GM18909 (cell line): ENCODE results near the gene ZNF784.

Experiments
- ATAC-seq: cut with Tn5 transposase; IDR thresholded peaks from one replicate; pipeline ENCODE4 v1.9.1; 2021; ENCODE audit warnings: mild to moderate bottlenecking; ENCODE audit not compliant: unreplicated experiment, poor library complexity

Gene ZNF784

DNA sequence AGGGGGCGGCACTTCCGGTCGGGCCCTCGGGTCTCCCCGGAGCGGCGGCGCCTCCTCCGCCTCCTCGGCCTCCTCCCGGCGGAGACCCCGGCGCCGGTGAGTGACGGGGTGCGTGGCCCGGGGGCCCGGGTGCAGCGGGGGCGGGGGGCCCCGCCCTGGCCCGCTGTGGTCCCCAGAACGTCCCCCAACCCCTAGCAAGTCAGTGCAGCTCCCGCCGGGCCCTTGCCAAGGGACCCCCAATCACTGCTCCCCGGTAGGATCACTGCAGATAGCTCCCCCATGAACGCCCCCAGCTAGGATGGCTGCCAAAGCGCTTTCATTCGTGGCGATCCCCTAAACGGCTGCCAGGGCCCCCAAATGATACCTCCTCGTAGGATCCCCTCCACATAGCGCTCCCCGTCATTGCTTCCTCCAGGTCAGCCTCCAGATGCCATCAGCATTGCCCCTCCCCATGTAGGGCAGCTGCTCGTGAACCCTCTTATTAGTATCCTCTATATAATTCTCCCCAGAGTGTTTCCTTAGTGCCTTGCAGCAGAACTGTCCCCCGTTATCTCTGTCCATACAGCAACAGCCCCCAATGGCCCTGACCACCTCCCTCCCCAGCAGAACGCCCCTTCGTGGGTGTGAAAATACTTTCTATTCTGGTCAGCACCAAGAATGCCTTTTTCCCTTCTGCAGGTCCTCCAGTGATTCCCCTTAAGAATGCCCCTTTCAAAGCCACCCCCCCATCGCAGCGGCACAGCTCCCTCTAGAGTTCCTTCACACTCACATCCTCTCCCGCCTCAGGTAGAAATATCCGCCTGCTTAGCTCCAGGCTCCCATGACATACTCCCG is 18.5 kb downstream of the ZNF784 start, which contains the start of gene ZNF865:
TSS of gene ZNF865 (plus strand) at position 11 of the 834 bp plus-strand sequence. CDS start 7,972 bp downstream, outside the sequence.
- peak; percentile 30 for ATAC-seq

- peak; percentile 77 for ATAC-seq
Observed at GRCh38 chr19:55605207-55605636, 19.1 kb downstream of the ZNF784 start.

DNA sequence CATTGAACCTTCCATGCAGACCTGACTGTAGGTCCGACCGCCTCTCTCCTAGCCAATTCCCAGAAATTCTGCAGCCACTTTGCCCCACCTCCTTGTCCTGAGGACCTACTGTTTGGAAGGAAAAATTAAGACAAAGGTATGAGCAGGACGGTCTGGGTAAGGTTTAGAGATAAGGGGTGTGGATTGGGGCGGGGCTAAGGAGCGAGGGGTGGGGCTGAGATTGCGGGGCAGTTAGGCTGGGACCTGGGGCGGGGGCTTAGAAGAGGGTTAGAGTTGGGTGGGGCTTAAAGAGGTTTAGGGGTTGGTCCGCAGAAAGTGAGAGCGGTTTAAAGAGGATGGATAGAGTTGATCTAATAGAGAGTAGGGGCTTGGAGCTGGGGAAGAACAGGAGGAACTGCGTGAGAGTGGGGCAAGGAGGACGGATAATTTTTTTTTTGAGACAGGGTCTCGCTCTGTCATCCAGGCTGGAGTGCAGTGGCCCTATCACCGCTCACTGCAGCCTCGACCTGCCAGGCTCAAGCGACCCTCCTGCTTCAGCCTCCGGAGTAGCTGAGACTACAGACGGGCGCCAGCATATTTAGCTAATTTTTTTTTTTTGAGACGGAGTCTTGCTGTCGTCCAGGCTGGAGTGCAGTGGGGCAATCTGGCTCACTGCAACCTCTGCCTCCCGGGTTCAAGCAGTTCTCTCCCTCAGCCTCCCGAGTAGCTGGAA is 20.6 kb downstream of the ZNF784 start:
- ATAC-seq: no peak

GRCh38 chr19:55603115-55603514 is 21.3 kb downstream of the ZNF784 start:
- no peak for ATAC-seq

DNA sequence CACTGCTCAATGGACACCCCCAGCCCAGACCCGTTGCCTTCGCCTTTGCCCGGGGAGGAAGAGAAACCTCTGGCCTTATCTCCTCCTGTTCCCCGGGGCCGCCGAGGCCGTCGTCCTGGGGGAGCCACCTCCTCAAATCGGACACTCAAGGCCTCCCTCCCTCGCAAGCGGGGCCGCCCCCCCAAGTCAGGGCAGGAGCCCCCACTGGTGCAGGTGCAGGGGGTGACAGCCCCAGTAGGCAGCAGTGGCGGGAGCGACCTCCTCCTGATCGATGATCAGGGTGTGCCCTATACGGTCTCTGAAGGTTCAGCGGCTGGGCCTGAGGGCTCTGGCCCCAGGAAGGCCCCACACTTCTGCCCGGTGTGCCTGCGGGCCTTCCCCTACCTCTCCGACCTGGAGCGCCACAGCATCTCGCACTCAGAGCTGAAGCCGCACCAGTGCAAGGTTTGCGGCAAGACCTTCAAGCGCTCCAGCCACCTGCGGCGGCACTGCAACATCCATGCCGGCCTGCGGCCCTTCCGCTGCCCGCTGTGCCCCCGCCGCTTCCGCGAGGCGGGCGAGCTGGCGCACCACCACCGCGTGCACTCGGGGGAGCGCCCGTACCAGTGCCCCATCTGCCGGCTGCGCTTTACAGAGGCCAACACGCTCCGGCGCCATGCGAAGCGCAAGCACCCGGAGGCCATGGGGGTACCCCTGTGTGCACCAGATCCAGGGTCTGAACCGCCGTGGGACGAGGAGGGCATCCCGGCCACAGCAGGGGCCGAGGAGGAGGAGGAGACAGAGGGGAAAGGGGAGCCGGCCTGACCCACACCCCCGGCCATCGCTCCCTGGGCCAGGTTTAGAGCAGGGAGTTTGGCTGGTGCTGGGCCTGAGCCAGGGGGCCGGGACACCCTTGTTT is 22.0 kb downstream of the ZNF784 start:
- no peak for ATAC-seq

DNA sequence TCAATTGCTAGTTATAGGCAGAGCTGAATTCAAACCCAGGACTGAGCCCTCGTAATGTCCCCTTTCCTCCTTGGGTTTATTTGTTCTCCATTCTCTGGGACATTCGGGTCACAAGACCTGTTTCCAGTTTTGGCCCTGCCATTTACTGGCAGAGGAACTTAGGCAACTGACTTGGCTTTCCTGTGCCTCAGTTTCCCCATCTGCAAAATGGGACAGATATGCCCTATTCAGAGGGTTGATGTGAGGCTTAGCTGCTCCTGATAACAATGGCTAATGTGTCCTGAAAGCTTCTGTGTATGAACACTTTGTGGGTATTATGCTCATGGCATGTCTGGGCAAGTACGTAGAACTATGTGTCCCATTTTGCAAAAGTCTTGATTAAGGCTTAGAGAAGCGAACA is 23.3 kb downstream of the ZNF784 start:
- no peak for ATAC-seq

DNA sequence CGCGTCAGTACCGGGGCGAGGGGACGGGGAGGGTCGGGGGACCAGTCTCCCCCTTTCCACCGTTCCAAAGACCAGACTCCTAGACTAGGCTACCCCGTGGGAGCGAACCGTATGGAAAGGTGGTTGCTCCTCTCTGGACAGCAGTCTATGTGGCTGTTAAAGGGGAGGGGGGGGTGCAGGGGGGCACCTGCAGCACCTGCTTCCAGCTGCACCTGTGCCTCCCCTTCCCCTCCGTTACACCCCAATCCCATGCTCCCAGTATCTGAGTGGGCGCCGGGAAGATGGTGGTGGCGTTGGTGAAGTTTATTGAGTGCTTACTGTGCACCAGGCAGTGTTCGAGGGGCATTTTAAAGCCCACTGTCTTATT is 23.7 kb downstream of the ZNF784 start:
- ATAC-seq: no peak

DNA sequence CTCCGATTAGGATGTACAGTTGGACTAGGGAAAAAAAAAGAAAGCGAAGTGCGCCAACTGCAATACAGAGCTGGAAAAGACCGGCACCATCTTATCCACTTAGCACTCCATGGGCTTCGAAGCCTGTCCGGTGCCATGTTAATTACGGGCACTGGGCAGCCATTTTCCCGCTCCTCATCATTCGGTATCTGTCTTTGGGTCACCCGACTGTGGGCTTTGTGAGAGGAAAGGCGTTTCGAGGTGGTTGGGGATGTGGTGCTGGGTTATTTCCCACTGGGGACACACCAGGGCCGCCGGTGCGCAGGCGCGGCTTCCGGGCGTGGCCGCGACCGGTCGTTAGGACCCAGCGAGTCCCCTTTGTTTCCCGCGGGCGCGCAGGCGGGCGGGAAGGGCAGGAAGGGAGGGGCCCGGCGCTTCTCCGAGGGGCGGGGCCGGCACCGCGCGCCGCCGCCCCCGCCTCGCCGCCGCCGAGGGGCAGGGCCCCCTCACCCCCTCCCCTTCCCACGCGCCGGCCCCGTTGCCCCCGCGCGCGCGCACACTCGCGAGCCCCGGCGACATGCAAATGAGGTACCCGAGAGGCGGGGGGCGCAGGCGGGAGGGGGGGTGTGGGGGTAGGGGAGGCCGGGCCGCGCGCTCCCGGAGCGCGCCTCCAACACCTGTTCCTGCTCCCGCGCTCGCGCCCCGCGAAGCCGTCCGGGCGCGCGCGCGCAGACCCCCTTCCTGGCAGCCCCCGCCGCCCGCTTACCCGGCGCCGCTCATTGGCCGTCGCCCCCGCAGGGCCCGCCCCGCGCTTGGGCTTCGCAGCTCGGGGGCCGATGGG is 24.3 kb downstream of the ZNF784 start, which contains the start of gene ZNF524:
TSS of gene ZNF524 (plus strand) at position 447 of the 820 bp plus-strand sequence. CDS start 1,825 bp downstream, outside the sequence.
- ATAC-seq: peak; percentile 44

GRCh38 chr19:55599468-55599841 is 24.9 kb downstream of the ZNF784 start, which contains the start of gene FIZ1:
TSS of gene FIZ1 (minus strand) at chr19:55599517. CDS start at chr19:55597865, 1,652 bp downstream.
- peak; percentile 59 for ATAC-seq

DNA sequence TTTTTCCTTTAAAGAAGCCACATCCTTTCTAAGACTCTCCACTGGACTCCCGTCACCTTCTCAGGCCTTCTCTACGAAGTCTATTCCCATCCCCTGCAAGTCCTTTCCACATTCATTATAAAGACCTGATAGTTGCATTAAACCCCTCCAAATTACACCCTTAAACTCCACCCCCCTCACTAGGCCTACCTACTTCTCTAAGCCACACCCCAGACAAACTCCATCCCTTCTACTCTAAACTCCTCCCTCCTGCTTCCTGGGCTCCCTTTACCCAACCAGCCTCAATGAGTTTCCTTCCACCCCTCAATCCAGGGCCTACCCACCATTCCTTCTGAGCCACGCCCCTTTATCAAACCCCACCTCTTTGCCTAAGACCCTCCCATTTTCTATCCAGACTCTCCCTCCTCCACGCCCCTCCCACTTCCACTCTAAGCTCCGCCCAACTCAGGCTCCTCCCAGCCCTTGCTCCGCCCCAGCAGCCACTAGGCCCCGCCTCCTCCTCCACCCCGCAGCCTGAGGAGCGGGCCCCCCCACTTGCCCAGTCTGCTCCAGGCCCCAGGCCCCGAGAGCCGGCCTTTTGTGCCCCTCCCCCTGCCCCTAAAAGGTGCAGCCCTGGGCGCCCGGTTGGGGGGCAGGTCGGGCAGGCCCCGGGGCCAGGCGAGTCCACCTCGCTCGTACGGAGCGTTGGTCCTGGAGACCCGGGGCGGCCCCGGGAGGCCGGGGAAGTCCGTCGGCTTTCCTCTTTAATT is 25.5 kb downstream of the ZNF784 start:
- peak; percentile 56 for ATAC-seq

DNA sequence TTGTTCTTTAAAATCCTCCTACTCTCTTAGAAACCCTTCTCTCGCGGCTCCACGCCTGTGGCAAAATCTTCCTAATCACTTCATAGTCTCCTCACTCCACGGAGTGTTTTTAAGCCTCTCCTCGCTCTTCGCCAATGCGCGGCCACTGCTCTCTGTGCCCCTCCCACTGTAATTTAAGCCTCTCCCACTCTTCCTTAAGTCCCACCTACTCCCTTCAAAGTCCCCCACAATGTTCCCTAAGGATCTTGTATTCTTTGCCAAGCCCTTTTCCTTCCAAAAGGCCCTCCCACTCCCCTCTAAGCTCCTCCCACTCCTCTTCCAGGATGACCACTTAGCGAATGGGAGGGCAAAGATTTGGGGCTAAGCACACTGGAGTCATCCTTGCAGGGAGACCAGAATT is 26.3 kb downstream of the ZNF784 start:
- no peak for ATAC-seq

- ATAC-seq: no peak
Observed at GRCh38 chr19:55597501-55597921, 26.9 kb downstream of the ZNF784 start.

- no peak for ATAC-seq
Observed at GRCh38 chr19:55596304-55596703, 28.1 kb downstream of the ZNF784 start.

DNA sequence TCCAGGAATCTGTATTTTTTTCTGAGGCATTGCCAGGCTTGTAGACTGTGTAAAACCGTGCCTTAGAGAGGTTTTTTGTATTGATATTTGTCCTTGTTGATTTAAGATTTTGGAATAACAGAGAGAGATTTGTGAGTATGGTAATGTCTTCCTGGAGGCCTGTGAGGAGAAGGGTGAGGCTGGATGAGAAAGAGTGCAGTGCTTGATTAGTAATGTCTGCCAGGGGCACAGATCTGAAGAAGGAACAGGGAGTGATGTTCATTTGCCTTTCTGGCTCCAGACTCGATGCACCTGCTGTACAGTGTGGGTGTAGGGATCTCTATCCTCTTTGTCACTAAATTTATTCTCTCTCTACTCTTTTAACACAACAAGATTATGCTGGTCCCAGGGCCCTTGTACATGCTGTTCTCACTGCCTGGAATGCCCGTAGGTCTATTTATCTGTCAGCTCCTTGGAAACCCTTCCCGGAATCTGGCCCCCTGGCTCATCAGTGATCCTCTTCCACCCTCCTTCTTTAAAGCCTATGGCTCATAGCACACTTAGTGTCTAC is 29.3 kb downstream of the ZNF784 start:
- no peak for ATAC-seq

- ATAC-seq: no peak
Observed at GRCh38 chr19:55593096-55593772, 31.1 kb downstream of the ZNF784 start.

DNA sequence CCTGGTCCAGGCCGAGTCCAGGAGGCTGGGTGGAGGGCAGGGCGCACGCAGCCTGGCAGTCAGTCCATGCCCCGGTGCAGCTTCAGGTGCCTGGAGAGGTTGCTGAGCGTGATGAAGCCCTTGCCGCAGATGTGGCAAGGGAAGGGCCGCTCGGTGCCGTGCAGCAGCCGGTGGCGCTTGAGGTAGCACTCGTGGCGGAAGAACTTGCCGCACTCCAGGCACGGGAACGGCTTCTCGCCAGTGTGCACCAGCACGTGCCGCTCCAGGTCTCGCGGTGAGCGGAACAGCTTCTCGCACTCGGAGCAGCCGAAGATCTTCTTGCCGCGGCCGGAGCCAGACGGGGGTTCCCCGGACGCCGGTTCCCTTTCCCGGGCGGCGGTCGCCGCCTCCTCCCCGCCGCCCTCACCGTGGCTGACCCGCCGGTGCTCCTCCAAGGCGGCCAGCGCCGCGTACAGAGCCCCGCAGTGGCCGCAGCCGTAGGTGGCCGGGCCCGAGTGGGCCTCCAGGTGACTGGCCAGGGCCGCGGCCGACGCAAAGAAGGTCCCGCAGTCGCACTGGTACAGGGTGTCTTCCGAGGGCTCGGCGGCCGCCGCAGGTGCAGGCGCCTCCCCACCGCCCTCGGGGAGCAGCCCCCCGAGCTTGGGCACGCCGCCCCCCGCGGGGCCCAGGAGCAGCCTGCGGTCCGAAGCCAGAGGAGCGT is 31.8 kb downstream of the ZNF784 start:
- no peak for ATAC-seq

DNA sequence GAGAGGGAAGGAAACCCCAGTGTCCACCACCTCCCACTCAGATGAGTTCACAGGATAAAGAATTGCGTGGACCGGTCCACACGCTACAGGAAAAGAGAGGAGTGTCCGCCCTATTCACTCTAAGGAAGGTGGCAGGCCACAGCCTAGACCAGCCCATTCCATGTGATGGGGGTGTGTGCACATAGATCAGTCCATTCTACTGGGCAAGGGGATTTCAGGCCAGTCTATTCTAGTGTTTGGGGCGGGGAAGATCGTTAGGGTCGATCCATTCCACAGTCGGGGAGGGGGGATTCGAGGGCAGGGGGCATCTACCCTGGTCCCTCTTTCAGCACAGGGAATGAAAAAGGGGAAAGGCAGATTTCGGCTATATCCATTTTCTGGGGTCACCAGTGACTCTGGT is 32.8 kb downstream of the ZNF784 start:
- ATAC-seq: no peak
